Right lobe of liver (tissue), 6 donors: ENCODE data around the gene PARD6G. TPM values are rescaled to one million over a fixed set of nuclear protein-coding genes. Genes with fewer than 3 reads are reported as not detected.

ENCODE experiments used
- ATAC-seq, 4 donors: fragments of 200-7000 bp; cut with Tn5 transposase; one replicate each; pipeline ENCODE4 v1.9.1; 2020; ENCODE audit warnings: mild to moderate bottlenecking in 4 of 4, moderate library complexity in 4 of 4
- DNase-seq, 3 donors: peaks; one replicate each; pipeline ENCODE4 v3.0.0-alpha.2; 2020
- H3K27ac ChIP-seq, 3 donors: fragments of 200-600 bp; one replicate each; pipeline ENCODE4 v1.8.0; 2022
- H3K27me3 ChIP-seq, 2 donors: fragments of 200-600 bp; one replicate each; pipeline ENCODE4 v1.8.0; 2022
- H3K36me3 ChIP-seq, 4 donors: fragments of 200-600 bp; sonication (generic) in 1 of 4; one replicate each; pipeline versions ENCODE4 v1.5.1 to v1.8.0; 2017 to 2022; ENCODE audit warnings: control low read depth in 1 of 4
- H3K4me1 ChIP-seq, 4 donors: fragments of 200-600 bp; sonication (generic) in 1 of 4; one replicate each; pipeline versions ENCODE4 v1.5.1 to v1.8.0; 2017 to 2022; ENCODE audit warnings: control low read depth in 1 of 4
- H3K4me3 ChIP-seq, 3 donors: fragments of 200-600 bp; one replicate each; pipeline ENCODE4 v1.8.0; 2022
- H3K9me3 ChIP-seq, 4 donors: fragments of 200-600 bp; sonication (generic) in 1 of 4; one replicate each; pipeline versions ENCODE4 v1.5.1 to v1.8.0; 2017 to 2022; ENCODE audit warnings: control low read depth in 1 of 4
- POLR2A ChIP-seq: fragments of 450-650 bp; IDR thresholded peaks from one replicate; pipeline ENCODE4 v1.6.1; 2017; ENCODE audit warnings: antibody characterized with exemption, mild to moderate bottlenecking
- WGBS: methylation state at CpG from one replicate; pipeline ENCODE4 v1.1.6; 2018; ENCODE audit warnings: low coverage, low lambda C conversion rate; ENCODE audit not compliant: insufficient coverage; ENCODE audit errors: missing lambda C conversion rate; 5-methylcytosine and 5-hydroxymethylcytosine counted together
- intact Hi-C, 2 donors: fragments of 100-400 bp; cut with DNase I; formaldehyde crosslinking; loops; one replicate each; pipeline versions ENCODE4 v1.11.2 to v1.14.1; 2022
- total RNA-seq, 6 experiments: library from RNA; depleted of rRNA in 2 of 6; stranded (reverse); fragments of >200 nt in 2 of 6; fragmentation: NEBNext Ultra II Directional in 3 of 6; extraction: Animal tissue kit (Norgen Biotek cat#: 25700) in 3 of 6; gene quantifications; one replicate each; pipeline versions ENCODE4 v1.1.0 to v1.2.4, GENCODE V29; 2016 to 2023
- TF ChIP-seq, protein P1 (sequence below), 4 donors: fragments of 200-600 bp in 3 of 4; fragments of 450-650 bp in 1 of 4; IDR thresholded peaks; one replicate each; pipeline versions ENCODE4 v1.5.1 to v1.8.0; 2016 to 2022; ENCODE audit warnings: antibody characterized with exemption in 4 of 4, mild to moderate bottlenecking in 2 of 4
- donor health status: DM: no; HTN: yes; CAD: no.
- donor health status: DM: no; HTN: no; CAD: no.
- donor health status: DM: no; HTN: no; CAD: no.
- donor health status: DM: no; HTN: yes; CAD: no.
- donor health status: DM: no; HTN: yes; CAD: no.

The PARD6G gene
- total RNA-seq, 6 experiments from 2014 or later = 1.1 to 5.5 (median 2.1) TPM

DNA sequence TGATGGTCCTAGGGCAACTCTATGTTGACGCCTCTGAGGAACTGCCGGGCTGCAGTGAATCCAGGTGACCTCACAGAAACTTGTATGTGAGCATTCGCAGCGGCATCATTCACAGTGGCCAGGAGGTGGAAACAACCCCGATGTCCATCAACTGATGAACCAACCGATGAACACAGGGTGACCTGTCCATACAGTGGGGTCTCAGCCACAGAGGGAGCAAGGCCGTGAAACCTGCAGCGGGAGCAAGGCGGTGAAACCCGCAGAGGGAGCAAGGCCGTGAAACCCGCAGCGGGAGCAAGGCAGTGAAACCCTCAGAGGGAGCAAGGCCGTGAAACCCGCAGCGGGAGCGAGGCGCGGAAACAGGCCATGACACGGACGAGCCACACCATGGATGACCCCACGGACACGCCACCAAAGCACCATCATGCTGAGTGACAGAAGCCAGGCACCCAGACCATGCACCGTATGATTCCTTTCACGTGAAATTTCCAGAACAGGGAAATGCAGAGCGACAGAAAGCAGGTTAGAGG is 63.0 kb downstream of the PARD6G start:
- intact Hi-C loops = no loop called here
- DNase-seq = no peak
- H3K27ac ChIP-seq = no peak overlapping the region
- no peak for ATAC-seq
- H3K4me3 ChIP-seq = no peak overlapping the region
- H3K9me3 ChIP-seq = no peaks in the 10 kb centered on the region
- H3K27me3 ChIP-seq = no peaks in the 10 kb centered on the region
- no peak for TF ChIP-seq POLR2A
- TF ChIP-seq, protein P1, sequence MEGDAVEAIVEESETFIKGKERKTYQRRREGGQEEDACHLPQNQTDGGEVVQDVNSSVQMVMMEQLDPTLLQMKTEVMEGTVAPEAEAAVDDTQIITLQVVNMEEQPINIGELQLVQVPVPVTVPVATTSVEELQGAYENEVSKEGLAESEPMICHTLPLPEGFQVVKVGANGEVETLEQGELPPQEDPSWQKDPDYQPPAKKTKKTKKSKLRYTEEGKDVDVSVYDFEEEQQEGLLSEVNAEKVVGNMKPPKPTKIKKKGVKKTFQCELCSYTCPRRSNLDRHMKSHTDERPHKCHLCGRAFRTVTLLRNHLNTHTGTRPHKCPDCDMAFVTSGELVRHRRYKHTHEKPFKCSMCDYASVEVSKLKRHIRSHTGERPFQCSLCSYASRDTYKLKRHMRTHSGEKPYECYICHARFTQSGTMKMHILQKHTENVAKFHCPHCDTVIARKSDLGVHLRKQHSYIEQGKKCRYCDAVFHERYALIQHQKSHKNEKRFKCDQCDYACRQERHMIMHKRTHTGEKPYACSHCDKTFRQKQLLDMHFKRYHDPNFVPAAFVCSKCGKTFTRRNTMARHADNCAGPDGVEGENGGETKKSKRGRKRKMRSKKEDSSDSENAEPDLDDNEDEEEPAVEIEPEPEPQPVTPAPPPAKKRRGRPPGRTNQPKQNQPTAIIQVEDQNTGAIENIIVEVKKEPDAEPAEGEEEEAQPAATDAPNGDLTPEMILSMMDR (IDR thresholded peaks at IDR 0.05) = no peak
- no peaks in the 10 kb centered on the region for H3K4me1 ChIP-seq
- WGBS = 100% methylated on average over 5 of the region's 26 CpGs
- H3K36me3 ChIP-seq = no peaks in the 10 kb centered on the region

DNA sequence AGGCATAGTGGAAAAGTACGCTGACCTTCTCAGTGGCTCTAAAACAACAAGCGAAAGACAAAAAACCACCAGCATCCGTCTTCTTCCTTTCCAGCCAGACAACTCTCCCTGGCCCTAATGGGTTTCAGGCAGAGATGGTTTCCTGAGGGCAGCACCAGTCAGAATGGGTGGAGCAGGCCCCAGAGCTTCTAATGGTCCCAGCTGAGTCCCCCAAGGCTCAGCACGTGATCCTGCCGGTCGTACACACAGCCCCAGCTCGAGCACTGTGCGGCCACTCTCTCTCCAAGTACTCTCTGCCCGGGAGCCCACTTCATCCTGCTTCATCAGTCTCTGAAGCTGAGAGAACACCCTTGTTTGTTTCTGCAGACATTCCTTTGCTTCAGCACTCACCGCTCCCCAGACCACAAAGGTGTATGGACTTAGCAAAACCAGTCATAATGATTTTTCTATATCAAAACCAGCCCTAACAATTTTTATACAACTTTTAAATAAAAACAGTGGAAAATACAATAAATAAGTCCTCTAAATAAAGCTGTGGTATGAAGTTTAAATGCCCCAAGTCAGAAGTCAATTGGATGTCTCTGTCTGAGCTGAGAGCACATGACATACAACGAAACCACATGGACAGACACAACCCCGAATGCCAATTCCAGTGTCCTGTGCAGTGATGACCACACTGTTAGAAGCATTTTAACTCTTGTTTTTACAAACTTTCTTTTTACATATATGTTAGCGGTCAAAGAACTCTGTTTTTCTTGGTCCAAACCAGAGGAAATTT is 63.9 kb downstream of the PARD6G start:
- DNase-seq (no peak), ATAC-seq (peak; percentile 19 to 53 (median 44))
- Histone ChIP-seq H3K27me3 (no peaks in the 10 kb centered on the region), H3K27ac (no peak overlapping the region), H3K4me3 (no peak overlapping the region), H3K9me3 (no peaks in the 10 kb centered on the region), H3K4me1 (no peaks in the 10 kb centered on the region), H3K36me3 (no peaks in the 10 kb centered on the region)
- WGBS = 76% methylated on average over 13 of the region's 13 CpGs
- intact Hi-C loops = no loop called here
- no peak for TF ChIP-seq POLR2A
- TF ChIP-seq, protein P1 (IDR thresholded peaks at IDR 0.05) = no peak

DNA sequence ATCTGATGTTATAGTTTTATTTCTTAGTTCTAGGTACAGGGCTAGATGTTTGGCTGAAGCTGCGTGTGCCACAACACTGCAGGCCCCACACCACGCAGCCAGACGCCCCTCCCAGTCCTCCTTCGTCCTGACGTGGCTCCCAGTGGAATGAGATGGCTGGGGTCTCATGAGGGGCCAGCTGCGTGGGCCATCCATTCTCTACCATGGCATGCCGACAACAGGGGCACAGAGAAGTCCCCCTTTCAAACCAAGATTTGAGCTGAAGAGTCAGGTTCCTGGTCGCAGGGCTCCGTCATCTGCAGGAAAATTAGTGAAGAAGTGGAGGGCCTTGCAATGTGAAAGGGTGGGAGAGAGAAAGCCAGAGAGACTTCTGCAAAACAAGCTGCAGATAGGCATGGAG is 64.5 kb downstream of the PARD6G start:
- WGBS = 75% methylated on average over 6 of the region's 9 CpGs
- Histone ChIP-seq H3K4me3 (no peak overlapping the region), H3K36me3 (no peaks in the 10 kb centered on the region), H3K9me3 (no peaks in the 10 kb centered on the region), H3K27me3 (no peaks in the 10 kb centered on the region), H3K27ac (no peak overlapping the region), H3K4me1 (no peaks in the 10 kb centered on the region)
- no peak for DNase-seq
- intact Hi-C loops = no loop called here
- TF ChIP-seq, protein P1 (IDR thresholded peaks at IDR 0.05) = no peak
- TF ChIP-seq POLR2A = no peak
- ATAC-seq = no peak

DNA sequence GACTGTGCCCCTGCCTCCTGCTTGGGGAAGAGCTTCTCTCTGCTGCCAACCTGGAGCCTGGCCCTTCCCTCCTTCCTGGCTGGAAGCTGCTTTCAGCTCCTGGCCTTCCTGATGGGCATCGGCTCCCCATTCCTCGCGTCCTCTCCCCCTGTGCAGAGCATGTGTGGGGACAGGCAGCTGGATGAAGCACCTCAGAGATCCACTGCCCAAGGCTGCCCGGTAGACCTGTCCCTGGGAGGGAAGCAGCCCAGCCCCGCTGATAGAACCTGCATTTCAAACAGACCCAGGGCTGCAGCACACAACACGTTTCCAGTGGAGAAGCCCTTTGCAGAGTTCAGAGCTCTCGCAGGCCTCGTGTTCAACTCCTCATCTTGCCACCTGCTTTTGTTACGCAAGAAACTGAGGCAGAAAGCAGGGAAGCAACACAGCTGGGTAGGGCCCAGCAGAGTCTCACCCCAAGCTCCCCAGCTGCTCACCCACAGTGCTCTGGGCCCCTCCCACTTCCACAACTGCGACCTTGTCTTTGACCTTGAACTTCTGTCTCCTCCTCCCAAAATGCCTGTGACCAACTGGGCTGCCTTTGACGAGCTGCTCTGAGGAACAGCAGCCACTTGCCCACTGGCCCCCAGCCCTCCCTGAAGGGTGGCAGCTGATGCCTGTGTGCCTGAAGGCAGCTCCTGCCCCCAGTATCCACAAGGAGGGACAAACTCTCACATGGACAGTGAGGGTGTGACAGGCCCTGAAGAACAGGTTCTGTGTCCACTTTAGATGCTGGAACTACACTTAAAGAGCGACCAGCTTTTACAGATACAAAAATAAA is 65.5 kb downstream of the PARD6G start:
- Histone ChIP-seq H3K36me3 (no peaks in the 10 kb centered on the region), H3K4me1 (no peaks in the 10 kb centered on the region), H3K27me3 (no peaks in the 10 kb centered on the region), H3K27ac (no peak overlapping the region), H3K4me3 (no peak overlapping the region), H3K9me3 (no peaks in the 10 kb centered on the region)
- TF ChIP-seq POLR2A = no peak
- TF ChIP-seq, protein P1 (IDR thresholded peaks at IDR 0.05) = no peak
- WGBS = 63% methylated on average over 3 of the region's 12 CpGs
- intact Hi-C loops = no loop called here
- DNase-seq (no peak), ATAC-seq (no peak)
